NT2/D1 (cell line): ENCODE data around the gene CENPB.

Experiments used
- SUZ12 ChIP-seq: IDR thresholded peaks from 2 replicates; pipeline ENCODE4 v1.6.1; 2011; ENCODE audit not compliant: insufficient read length, insufficient read depth; ENCODE audit errors: extremely low read depth
- YY1 ChIP-seq: IDR thresholded peaks from 2 replicates; pipeline ENCODE4 v1.6.1; 2011; ENCODE audit not compliant: insufficient read length, insufficient read depth
- ZNF274 ChIP-seq: IDR thresholded peaks from 2 replicates; pipeline ENCODE4 v1.6.1; 2011; ENCODE audit warnings: mild to moderate bottlenecking, low read depth, low read length

DNA sequence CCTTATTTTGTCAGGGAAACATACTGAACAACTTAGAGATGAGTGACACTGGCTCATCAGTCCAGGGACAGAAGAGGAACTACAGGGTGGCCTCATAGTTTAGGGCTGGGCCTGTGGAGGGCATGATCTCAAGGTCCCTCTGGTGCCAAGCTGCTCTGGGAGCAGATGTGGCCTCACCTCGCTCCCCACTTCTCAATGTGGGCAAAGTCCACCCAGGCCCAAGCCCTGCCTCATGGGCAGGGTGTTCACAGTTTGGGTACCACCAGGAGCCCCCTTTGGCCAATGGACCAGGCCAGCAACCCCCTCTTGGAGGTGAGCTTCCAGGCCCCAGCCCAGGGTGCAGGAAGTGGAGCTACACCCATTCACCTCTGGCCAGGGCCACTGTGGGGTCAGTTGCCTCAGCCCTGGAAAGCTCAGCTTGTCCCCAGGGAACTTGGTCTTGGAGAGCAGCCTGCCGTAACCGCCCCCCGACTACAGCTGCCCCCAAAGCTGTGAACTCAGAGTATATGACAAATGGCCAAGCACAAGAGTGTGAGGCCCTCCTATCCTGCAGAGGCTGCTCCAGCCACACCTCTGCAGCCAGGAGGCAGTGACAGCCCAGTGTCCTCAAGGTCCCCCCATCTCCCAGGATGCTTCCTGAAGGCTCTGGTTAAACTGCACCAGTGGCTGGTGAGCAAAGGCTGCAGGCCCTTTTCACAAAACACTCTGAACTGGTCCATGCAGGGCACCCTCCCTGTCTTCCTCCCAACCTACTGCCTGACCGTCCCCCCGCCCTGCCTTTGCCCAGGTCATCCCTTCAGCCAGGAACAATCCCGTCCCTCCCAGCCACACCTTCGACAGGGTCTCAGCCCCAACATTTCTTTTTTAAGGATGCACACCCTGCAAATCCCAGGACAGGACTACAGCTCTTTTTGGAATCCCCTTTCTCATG is 22.6 kb downstream of the CENPB start:
- no peak for TF ChIP-seq ZNF274
- no peak for TF ChIP-seq SUZ12
- no peak for TF ChIP-seq YY1
